Measurements from ENCODE around the gene TCEAL5.
"Not testable (repeated sequence)": the region's sequence is repeated elsewhere in the genome, so short reads cannot be mapped to it uniquely, and the experiment has no call there.

Gene TCEAL5, protein sequence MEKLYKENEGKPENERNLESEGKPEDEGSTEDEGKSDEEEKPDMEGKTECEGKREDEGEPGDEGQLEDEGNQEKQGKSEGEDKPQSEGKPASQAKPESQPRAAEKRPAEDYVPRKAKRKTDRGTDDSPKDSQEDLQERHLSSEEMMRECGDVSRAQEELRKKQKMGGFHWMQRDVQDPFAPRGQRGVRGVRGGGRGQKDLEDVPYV

GRCh38 chrX:103276581-103277002, at the start of gene TCEAL5:
Gene TCEAL5 (minus strand): TSS chrX:103276750. CDS start chrX:103274563, 2,187 bp downstream.
- no peak for DNase-seq

DNA sequence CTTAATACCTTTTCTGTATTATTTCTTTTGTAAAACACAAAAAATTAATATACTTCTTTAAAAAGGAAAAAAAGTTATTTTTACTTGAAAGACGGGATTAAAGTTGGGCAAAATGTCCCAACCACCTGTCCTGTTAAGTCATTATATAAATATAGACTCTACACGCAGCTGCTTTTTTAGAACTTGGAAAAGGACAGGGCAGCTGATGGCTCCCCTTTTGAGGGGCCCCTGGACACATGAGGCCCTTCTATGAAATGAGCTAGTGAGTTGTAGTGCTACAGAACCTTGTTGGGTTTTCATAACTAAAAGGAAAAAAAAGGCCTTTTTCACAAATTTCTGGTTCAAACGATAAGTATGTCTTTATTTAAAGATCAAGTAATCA, 34.8 kb upstream of the TCEAL5 start:
- DNase-seq: no peak

DNA sequence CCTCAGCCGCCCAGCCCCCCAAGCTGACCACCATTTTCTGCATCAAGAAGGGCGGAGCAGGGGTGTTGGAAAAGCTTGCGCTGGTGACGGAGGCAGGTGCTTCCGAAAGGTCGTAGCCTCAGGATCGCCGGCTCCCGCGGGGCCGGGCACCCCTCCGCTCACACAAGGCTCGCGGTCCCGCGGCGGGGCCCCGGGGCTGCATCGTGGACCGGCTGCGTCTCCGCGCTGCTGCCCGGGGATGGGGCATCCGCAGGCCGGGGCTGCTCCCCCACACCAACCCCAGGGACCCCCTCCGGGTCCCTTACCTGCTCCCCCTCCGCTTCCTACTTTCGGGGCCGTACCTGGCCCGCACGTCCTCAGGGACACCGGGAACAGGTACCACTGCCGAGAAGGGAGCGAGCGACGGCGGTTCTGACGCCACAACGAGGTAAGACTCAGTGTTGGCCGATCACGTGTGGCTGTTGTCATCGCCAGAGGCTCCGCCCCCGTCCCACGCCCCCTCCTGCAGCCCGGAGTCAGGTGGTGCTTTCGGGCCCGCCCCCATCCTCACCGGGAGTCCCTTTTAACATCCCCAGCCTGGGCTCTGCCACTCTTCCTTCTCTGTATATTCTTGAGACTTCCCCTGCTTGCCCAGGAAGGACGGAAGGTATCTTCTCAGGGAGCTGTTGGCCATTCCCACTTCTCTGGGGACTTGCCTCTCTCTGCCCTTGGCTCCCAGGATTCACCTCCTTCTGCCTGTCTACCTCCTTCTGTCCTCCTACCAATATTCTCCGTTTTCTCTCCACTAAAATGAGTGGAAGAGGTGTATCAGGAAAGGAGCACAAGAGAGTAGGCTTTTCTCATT, 34.2 kb upstream of the TCEAL5 start, which contains the start of gene BEX2:
TSS of gene BEX2 (minus strand) at position 436 of the 844 bp plus-strand sequence. CDS start 1,014 bp downstream, outside the sequence.
- peak; percentile 91 for DNase-seq

DNA sequence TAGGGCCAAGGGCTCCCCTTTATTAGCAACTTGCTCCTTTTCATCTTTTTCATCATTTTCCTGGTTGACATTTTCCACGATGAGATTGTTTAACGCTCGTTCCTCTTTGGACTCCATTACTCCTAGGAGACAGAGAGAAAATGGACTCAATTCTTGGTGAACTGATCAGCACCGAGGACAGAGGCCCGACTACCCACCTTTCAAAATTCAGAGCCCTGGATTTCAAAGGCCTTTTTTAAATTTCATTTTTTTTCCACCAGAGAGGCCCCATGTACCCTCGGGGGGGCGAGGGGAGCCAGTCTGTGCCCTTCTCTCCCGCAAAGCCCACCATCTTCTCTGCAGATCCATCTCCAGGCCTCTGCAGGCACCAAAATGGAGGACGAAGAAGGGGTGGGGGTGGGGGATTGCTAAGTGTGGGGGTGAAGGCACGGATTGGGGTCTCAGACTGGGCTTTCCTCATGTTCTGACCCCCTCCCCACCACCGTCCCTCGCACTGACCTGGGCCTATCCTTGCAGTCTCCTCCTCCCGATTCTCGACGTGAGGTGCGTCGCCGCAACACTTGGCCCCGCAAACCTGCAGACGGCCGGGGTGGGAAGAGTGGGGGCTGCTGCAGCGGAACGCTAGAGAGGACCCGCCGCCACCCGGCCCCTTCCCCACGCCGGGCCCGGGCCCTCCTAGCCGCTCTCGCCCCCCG, 33.5 kb upstream of the TCEAL5 start:
- DNase-seq: peak; percentile 7

DNA sequence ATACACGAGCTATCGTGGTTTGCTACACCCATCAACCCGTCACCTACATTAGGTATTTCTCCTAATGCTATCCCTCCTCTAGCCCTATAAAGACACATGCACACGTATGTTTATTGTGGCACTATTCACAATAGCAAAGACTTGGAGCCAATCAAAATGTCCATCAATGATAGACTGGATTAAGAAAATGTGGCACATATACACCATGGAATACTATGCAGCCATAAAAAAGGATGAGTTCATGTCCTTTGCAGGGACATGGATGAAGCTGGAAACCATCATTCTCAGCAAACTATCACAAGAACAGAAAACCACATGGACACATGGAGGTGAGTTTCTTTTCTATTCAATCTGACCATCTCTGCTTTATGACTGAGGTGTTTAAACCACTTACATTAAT, 29.1 kb upstream of the TCEAL5 start:
- DNase-seq: not testable (repeated sequence)

DNA sequence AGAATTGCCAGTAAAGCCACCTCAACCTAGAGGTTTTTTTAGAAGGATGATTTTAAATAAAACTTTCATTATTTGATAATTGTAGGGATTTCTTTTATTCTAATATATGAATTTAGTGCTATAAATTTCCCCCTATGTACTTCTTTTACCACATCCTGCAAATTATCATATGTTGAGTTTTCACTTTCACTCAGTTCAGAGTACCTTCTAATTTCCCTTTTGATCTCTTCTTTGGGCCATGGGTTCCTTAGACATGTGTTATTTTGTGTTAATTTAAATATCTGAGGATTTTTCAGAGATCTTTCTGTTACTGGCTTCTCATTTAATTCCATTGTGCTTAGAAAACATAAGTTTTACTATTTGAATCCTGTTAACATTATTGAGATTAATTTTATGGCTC, 28.2 kb upstream of the TCEAL5 start:
- DNase-seq: no peak

DNA sequence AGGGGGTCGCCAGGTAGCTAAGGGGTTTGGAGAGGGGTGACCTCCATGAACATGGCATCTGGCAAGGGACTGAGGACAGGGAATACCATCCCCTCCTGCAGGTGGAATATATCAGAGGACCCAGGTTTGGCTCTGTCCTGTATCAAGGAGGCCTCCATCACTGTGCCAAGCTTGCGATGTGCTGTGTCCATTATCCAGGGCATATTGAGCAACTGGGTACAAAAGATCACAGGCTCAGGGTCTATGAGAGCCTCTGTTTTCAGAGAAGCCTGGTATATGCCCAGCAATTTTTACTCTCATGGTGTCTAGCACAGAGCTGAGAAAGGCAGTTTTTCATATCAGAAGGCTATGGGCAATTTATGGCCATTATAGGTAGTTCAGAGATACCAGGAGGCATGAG, 16.6 kb upstream of the TCEAL5 start:
- no peak for DNase-seq

DNA sequence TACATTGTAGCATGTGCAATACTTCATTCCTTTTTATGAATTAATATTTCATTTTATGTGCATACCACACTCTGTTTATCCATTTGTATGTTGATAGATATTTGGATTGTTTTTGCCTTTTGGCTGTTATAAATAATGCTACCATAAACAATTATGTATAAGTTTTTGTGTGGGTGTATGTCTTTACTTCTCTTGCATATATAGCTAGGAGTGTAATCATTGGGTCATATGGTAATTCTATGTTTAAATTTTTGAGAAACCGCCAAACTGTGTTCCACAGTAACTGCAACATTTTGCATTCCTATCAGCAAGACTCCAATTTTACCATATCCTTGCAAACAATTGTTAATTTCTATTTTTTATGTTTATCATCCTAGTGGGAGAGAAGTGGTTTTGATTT, 3.1 kb upstream of the TCEAL5 start:
- DNase-seq: no peak

DNA sequence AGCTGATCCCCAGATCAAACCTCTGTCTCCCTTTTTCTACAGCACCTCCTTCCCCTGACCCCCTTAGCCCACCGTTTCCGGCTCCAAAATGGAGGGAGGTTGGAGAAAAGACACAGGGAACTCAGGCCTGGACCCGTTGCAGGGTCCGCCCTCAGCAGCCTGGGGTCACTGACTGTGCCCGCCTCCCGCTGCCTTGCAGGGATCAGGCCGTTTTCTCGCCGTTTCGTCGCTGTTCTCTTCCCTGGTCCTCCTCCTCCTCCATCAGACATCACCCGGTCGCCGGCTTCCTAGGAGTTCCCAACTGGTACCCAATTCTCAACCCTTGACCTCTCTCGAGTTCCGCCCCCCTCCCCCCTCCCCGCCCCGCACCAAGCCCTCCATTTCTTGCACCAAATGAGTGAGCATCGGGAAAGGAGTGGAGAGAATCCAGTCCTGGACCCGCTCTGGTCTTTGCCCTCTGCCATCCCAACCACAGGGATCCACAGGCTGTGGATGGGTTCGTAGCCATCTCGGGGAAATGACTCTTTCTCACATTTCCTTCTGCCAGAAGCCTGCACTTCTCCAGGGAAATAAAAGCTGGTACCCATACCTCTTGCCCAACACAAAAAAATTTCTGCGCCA, 493 bp downstream of the TCEAL5 start:
- no peak for DNase-seq

DNA sequence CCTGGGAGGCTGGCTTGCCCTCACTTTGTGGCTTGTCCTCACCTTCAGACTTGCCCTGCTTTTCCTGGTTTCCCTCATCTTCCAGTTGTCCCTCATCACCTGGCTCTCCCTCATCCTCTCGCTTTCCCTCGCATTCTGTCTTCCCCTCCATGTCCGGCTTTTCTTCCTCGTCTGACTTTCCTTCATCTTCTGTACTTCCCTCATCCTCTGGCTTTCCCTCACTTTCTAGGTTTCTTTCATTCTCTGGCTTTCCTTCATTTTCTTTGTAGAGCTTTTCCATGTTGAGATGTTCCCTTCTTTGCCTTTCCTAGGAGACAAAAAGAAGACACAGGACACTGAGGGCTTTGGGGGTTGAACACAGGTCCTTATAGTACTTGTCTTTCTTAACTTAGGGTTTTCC, 2.3 kb downstream of the TCEAL5 start:
- no peak for DNase-seq

- no peak for DNase-seq
Observed at GRCh38 chrX:103258275-103258674, 18.3 kb downstream of the TCEAL5 start.

DNA sequence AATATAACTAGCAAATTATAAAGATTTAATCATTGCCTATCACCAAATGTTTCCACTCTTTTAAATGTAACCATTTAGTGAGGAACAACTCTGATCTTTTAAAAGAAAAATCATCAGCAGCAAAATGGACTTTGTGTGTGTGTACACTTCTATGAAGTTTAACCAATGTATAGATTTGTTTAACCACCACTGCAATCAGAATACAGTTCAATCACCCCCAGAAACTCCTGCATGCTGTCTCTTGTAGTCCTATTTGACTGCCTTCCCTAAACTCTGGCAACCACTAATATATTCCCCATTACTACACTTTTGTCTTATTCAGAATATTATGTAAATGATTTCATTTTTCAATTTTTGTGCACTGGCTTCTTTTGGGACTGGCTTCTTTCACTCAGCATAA, 19.9 kb downstream of the TCEAL5 start:
- no peak for DNase-seq

DNA sequence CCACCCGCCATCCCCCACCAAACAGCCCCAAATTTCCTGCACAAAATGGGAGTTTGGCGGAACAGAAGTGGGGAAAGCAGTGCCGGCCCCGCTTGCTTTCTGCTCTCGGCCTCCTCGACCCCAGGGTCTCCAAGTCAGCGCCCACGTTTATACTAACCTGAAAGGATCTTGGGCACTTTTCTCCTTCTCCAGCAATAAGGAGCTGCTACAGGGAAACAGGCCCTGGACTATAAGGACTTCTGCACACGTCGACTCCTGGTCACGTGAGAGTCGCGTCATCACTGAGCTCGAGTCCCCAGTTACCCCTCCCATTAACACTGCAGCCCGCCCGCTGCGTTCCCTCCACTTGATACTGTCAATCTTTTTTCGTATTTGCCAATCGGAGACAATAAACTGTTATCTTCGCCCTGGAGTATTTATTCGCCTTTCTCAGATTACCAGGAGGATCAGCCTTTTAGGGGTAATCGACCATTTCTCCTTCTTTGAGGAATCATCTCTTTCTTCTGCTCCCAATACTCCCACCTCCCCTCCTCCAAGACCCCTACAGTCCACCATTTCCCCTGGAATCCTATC, 21.5 kb downstream of the TCEAL5 start, which contains the start of gene TCEAL8:
TSS of gene TCEAL8 (minus strand) at position 235 of the 573 bp plus-strand sequence. CDS start 1,176 bp downstream, outside the sequence.
- peak; percentile 73 for DNase-seq

DNA sequence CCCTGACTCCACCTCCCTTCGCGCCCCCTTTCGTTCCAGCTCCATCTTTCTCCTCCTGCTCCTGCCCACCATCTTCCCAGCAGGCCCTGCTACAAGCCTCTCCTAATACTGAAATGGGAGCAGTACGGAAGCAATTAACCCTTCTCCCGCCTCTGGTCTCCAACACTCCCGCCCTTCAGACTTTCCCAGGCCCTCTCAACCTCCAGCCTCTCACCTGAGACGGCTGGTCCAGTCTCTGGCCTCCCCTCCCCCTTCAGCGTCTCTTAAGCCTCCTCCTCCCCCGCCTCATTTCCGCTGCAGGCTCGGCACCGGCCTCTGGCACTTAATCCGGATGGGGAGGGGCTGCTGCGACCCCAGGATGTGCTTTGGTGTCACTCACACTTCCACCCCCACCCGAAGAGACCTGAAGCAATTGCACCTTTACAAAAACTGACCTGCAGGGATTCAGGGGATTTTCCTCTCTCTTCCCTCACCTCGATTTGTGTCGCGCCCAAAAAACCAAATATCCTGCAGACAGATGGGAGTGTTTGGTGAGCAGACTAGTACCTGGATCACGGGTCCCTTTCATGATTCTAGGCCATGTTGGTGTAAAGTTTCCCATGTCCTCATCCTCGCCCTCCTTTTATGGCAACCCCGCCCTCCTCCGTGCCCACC, 22.3 kb downstream of the TCEAL5 start:
- peak; percentile 48 for DNase-seq

DNA sequence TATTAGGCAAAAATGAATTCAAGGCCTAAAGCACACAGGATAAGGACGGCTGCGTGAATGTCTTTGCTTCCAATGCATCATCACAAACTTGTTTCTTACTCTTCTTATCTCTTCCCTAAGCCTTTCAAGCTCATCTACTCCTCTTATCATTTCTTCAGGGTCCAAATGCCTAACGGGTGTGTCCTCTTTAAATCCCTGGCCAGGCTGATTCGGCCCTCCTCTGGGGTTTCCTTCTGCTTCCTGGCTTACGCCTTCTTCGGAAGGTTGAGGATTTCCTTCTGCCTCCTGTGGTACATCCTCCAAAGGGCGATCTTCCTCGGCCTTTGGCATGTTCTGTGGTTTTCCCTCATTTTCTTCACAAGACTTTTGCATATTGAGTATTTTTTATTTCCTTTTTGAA, 22.9 kb downstream of the TCEAL5 start:
- no peak for DNase-seq

GRCh38 chrX:103250977-103251376, 25.6 kb downstream of the TCEAL5 start:
- DNase-seq: no peak

- DNase-seq: no peak
Observed at GRCh38 chrX:103249805-103250204, 26.7 kb downstream of the TCEAL5 start.

- peak; percentile 9 for DNase-seq
Observed at GRCh38 chrX:103248553-103248952, 28.0 kb downstream of the TCEAL5 start.

DNA sequence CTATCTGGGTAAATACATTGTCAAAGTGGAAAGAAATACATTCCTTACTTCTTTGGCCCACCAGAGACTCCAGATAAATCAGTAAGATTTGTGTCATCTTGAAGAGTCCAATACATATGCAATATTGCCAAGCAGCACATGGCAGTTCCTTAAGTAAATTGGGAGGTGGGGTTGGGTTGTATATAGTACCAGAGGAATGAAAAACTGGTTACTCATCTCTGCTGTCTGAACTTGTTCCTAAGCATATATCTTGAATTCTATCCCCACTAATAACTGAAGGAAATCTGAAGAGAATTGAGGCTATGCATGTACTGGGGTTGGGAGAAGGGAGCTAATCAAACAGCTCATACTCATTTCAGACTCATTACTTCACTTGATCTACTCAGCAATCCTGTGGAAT, 36.4 kb downstream of the TCEAL5 start:
- DNase-seq: no peak

GRCh38 chrX:103236296-103236695, 40.3 kb downstream of the TCEAL5 start:
- no peak for DNase-seq

DNA sequence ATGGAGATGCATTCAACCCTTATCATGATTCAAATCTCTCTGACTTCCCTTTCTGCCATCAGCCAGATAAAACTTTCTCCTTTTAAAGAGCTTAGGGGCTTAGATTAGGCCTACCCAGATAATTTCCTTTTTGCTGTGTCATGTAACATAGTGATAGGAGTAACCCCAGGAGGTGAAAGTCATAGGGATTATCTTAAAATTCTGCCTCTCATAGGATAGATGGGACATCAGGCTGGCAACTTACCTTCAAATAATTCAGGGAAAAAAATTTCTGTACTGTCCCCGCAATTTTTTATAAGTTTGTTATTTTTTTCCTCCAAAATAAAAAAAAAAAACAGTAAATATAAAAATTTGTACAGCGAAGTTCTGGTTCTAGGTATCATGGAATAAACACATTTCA, 40.9 kb downstream of the TCEAL5 start:
- not testable (repeated sequence) for DNase-seq

DNA sequence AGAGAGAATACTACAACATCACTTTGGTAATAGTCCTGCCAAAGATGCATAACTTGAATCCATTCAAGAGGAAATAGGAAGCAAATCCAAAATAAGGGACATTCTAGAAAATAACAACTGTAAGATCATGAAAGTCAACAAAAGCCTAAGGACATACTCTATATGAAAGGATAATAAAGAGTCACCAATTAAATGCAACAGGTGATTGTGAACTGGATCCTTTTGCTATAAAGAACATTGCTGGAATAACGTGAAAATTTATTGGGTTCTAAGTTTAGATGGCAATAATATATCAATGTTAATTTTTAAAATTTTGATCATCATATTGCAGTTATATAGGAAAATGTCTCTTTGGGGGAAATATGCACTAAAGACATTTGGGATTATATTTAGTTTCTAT, 41.7 kb downstream of the TCEAL5 start:
- no peak for DNase-seq
